T-helper 2 cell treated with Interferon-gamma antibody and Interleukin-4, amounts not matched to agents 5 μg/mL and 100 μg/mL, for 36 hours (primary cell): ENCODE data around the gene FOXA1.

Source experiments
- DNase-seq: peaks from one replicate; pipeline ENCODE4 v3.0.0; 2021; ENCODE audit warnings: low spot score
- H3K27ac Mint-ChIP-seq: one replicate; pipeline ENCODE4 v1.8.0; 2021; ENCODE audit warnings: mild to moderate bottlenecking, mixed read lengths
- H3K27me3 Mint-ChIP-seq: one replicate; pipeline ENCODE4 v1.8.0; 2021; ENCODE audit warnings: low read depth, mixed read lengths
- H3K36me3 Mint-ChIP-seq: one replicate; pipeline ENCODE4 v1.8.0; 2021; ENCODE audit warnings: low read depth, mixed read lengths
- H3K4me1 Mint-ChIP-seq: one replicate; pipeline ENCODE4 v1.8.0; 2021; ENCODE audit warnings: low read depth, mixed read lengths
- H3K4me3 Mint-ChIP-seq: one replicate; pipeline ENCODE4 v1.8.0; 2022; ENCODE audit warnings: mild to moderate bottlenecking, moderate library complexity, mixed read lengths
- H3K9me3 Mint-ChIP-seq: one replicate; pipeline ENCODE4 v1.8.0; 2021; ENCODE audit warnings: mixed read lengths

Gene FOXA1

GRCh38 chr14:37539992-37540391, 55.1 kb downstream of the FOXA1 start:
- Mint-ChIP-seq H3K4me3 (no peak overlapping the region), H3K27ac (no peak overlapping the region), H3K4me1 (no peaks in the 10 kb centered on the region), H3K9me3 (peaks cover 4% of the 10 kb centered on the region), H3K27me3 (no peaks in the 10 kb centered on the region), H3K36me3 (no peaks in the 10 kb centered on the region)
- no peak for DNase-seq
